Measurements from ENCODE around the gene DAB2IP. TPM values are rescaled to one million over a fixed set of nuclear protein-coding genes. Genes with fewer than 3 reads are reported as not detected.

DAB2IP gene
- total RNA-seq, 6 experiments from 2014 or later: 15.1 to 21.6 (median 19.0) TPM

- no CpG with 5 or more reads among the region's 5 CpGs for WGBS (ENCODE audit: insufficient coverage, low coverage, low lambda C conversion rate, missing lambda C conversion rate)
- no peak for TF ChIP-seq CTCF (IDR thresholded peaks at IDR 0.05)
- no peak for TF ChIP-seq POLR2A (IDR thresholded peaks at IDR 0.05)
- intact Hi-C loops (cut with DNase I): no loop called here
- DNase-seq (no peak), ATAC-seq (peak in 1 of 4 donors; percentile 61)
- Histone ChIP-seq H3K9me3 (no peaks in the 10 kb centered on the region), H3K27me3 (no peaks in the 10 kb centered on the region), H3K4me3 (no peak overlapping the region), H3K27ac (no peak overlapping the region), H3K4me1 (peaks cover 0 to 5% (median 0%) of the 10 kb centered on the region in 4 donors), H3K36me3 (no peaks in the 10 kb centered on the region)
Observed at GRCh38 chr9:121714873-121715272, 63.4 kb downstream of the DAB2IP start.

GRCh38 chr9:121717141-121717991, 65.9 kb downstream of the DAB2IP start:
- 95% methylated on average over 7 of the region's 19 CpGs for WGBS (ENCODE audit: insufficient coverage, low coverage, low lambda C conversion rate, missing lambda C conversion rate)
- TF ChIP-seq POLR2A (IDR thresholded peaks at IDR 0.05) (no peak), CTCF (IDR thresholded peaks at IDR 0.05) (no peak)
- Histone ChIP-seq H3K4me1 (peaks cover 0 to 5% (median 0%) of the 10 kb centered on the region in 4 donors), H3K9me3 (no peaks in the 10 kb centered on the region), H3K4me3 (no peak overlapping the region), H3K36me3 (no peaks in the 10 kb centered on the region), H3K27me3 (no peaks in the 10 kb centered on the region), H3K27ac (no peak overlapping the region)
- intact Hi-C loops (cut with DNase I): no loop called here
- DNase-seq: no peak
- no peak for ATAC-seq

DNA sequence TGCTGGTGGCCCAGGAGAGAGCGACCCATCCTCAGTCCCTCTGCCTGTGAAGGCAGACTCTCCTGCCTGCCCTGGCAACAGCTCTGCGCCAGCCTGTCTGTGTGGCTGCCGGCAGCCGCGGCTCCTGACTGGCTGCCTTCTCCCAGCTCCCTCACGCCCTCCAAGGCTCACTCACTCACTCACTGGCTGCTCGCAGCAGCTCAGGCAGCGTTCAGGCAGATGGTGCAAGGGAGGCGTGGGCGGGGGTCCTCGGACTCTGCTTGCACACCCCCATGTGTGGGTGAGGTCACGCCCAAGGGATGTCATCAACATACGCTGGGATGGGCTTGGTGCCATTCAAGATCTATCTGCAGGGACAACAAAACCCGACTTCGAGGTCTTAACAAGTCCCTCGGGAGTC, 66.7 kb downstream of the DAB2IP start:
- Histone ChIP-seq H3K27ac (no peak overlapping the region), H3K36me3 (no peaks in the 10 kb centered on the region), H3K27me3 (no peaks in the 10 kb centered on the region), H3K4me3 (no peak overlapping the region), H3K9me3 (no peaks in the 10 kb centered on the region), H3K4me1 (peaks cover 0 to 5% (median 0%) of the 10 kb centered on the region in 4 donors)
- DNase-seq: no peak
- no peak for ATAC-seq
- TF ChIP-seq POLR2A (IDR thresholded peaks at IDR 0.05) (no peak), CTCF (IDR thresholded peaks at IDR 0.05) (no peak)
- 60% methylated on average over 1 of the region's 16 CpGs for WGBS (ENCODE audit: insufficient coverage, low coverage, low lambda C conversion rate, missing lambda C conversion rate)
- intact Hi-C loops (cut with DNase I): no loop called here

DNA sequence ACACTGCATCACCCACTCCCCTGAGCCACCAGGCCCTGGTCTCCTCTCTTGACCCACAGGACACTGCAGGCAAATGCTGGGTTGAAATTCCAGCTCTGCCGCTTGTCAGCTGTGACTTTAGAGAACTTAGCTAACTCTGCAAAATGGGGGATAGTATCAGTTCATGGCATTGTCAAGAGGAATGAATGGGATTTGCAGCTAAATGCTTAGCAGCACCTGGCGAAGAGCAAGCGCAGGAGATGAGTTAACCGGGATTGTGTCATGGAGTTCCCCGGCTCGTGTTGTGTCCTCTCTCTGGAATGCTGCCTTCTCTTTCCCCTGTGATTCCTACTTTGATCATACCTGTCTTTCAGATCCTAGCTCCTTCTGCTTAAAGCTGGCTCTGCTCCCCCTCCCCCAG, 67.1 kb downstream of the DAB2IP start:
- no peak overlapping the region for H3K4me3 ChIP-seq
- WGBS (ENCODE audit: insufficient coverage, low coverage, low lambda C conversion rate, missing lambda C conversion rate): 94% methylated on average over 5 of the region's 6 CpGs
- no peak for TF ChIP-seq POLR2A (IDR thresholded peaks at IDR 0.05)
- TF ChIP-seq CTCF (IDR thresholded peaks at IDR 0.05): no peak
- DNase-seq (no peak), ATAC-seq (no peak)
- no peak overlapping the region for H3K27ac ChIP-seq
- intact Hi-C loops (cut with DNase I): no loop called here
- peaks cover 0 to 5% (median 0%) of the 10 kb centered on the region in 4 donors for H3K4me1 ChIP-seq
- H3K9me3 ChIP-seq: no peaks in the 10 kb centered on the region
- H3K36me3 ChIP-seq: no peaks in the 10 kb centered on the region
- H3K27me3 ChIP-seq: no peaks in the 10 kb centered on the region
